GM23338 (cell line): ENCODE data around the gene NAXE. TPM values are rescaled to one million over a fixed set of nuclear protein-coding genes. Genes with fewer than 3 reads are reported as not detected.

Experiments used
- ATAC-seq: fragments of 200-7000 bp; cut with Tn5 transposase; 3 replicates; pipeline ENCODE4 v1.9.1; 2020
- DNase-seq: peaks from one replicate; pipeline ENCODE4 v3.0.0-alpha.2; 2015; ENCODE audit warnings: low spot score
- H2AFZ ChIP-seq: fragments of 200-600 bp; sonication (generic); 2 replicates; pipeline ENCODE4 v1.8.0; 2016; ENCODE audit warnings: antibody characterized with exemption, mild to moderate bottlenecking, moderate library complexity
- H3F3A ChIP-seq: fragments of 200-600 bp; sonication (generic); replicated peaks from 2 replicates; pipeline ENCODE4 v1.8.0; 2017; ENCODE audit warnings: antibody characterized with exemption, mixed run types, low read depth
- H3K27ac ChIP-seq: fragments of 200-600 bp; sonication (generic); 2 replicates; pipeline ENCODE4 v1.6.1; 2016; ENCODE audit warnings: low read depth
- H3K27me3 ChIP-seq: fragments of 200-600 bp; sonication (generic); 2 replicates; pipeline ENCODE4 v1.8.0; 2016; ENCODE audit warnings: mild to moderate bottlenecking, mixed run types, moderate library complexity; ENCODE audit not compliant: insufficient read depth
- H3K36me3 ChIP-seq: fragments of 200-600 bp; sonication (generic); 2 replicates; pipeline ENCODE4 v1.8.0; 2016; ENCODE audit warnings: mild to moderate bottlenecking; ENCODE audit not compliant: insufficient read depth
- H3K4me1 ChIP-seq: fragments of 200-600 bp; sonication (generic); 2 replicates; pipeline ENCODE4 v1.8.0; 2016; ENCODE audit warnings: mild to moderate bottlenecking, moderate library complexity; ENCODE audit not compliant: insufficient read depth
- H3K4me2 ChIP-seq: fragments of 200-600 bp; sonication (generic); 2 replicates; pipeline ENCODE4 v1.7.1; 2017; ENCODE audit warnings: mixed run types
- H3K4me3 ChIP-seq: fragments of 200-600 bp; sonication (generic); 2 replicates; pipeline ENCODE4 v1.6.1; 2016; ENCODE audit warnings: mixed run types
- H3K79me2 ChIP-seq: fragments of 200-600 bp; sonication (generic); replicated peaks from 2 replicates; pipeline ENCODE4 v1.8.0; 2017; ENCODE audit warnings: mild to moderate bottlenecking; ENCODE audit not compliant: insufficient read depth
- H3K9me2 ChIP-seq: fragments of 200-600 bp; sonication (generic); 2 replicates; pipeline ENCODE4 v1.8.0; 2017; ENCODE audit not compliant: insufficient read depth
- H4K20me1 ChIP-seq: fragments of 200-600 bp; sonication (generic); replicated peaks from 2 replicates; pipeline ENCODE4 v1.8.0; 2017; ENCODE audit warnings: mild to moderate bottlenecking; ENCODE audit not compliant: insufficient read depth
- H3K27ac Mint-ChIP-seq: 2 replicates; pipeline ENCODE4 v1.8.0; 2020; ENCODE audit warnings: inconsistent platforms, mild to moderate bottlenecking, moderate library complexity, mixed read lengths
- H3K27me3 Mint-ChIP-seq: 3 replicates; pipeline ENCODE4 v1.8.0; 2022; ENCODE audit warnings: low read depth, mild to moderate bottlenecking, moderate library complexity, mixed read lengths, inconsistent platforms; ENCODE audit not compliant: insufficient read depth, poor library complexity
- H3K36me3 Mint-ChIP-seq: 3 replicates; pipeline ENCODE4 v1.8.0; 2021; ENCODE audit warnings: low read depth, mild to moderate bottlenecking, inconsistent platforms, moderate library complexity, mixed read lengths
- H3K4me1 Mint-ChIP-seq: 3 replicates; pipeline ENCODE4 v1.8.0; 2020; ENCODE audit warnings: mild to moderate bottlenecking, inconsistent platforms, mixed read lengths
- H3K4me3 Mint-ChIP-seq: 3 replicates; pipeline ENCODE4 v1.8.0; 2021; ENCODE audit warnings: moderate library complexity, mild to moderate bottlenecking, inconsistent platforms, mixed read lengths
- H3K9me3 Mint-ChIP-seq: 3 replicates; pipeline ENCODE4 v1.8.0; 2020; ENCODE audit warnings: moderate library complexity, mild to moderate bottlenecking, inconsistent platforms, mixed read lengths
- CREB1 ChIP-seq: fragments of 250-450 bp; sonication (Bioruptor Pico); IDR thresholded peaks from 2 replicates; pipeline ENCODE4 v1.5.0; 2020; ENCODE audit warnings: low read depth, mild to moderate bottlenecking, moderate library complexity
- ETS1 ChIP-seq: IDR thresholded peaks from 2 replicates; pipeline ENCODE4 v1.6.1; 2016; ENCODE audit warnings: antibody characterized with exemption
- EZH2 ChIP-seq: fragments of 200-600 bp; sonication (generic); IDR thresholded peaks from one replicate; pipeline ENCODE4 v1.8.0; 2017; ENCODE audit warnings: antibody characterized with exemption, mild to moderate bottlenecking, low read depth; ENCODE audit not compliant: unreplicated experiment
- EZH2phosphoT487 ChIP-seq: fragments of 200-600 bp; sonication (generic); IDR thresholded peaks from one replicate; pipeline ENCODE4 v1.8.1; 2018; ENCODE audit warnings: antibody characterized with exemption; ENCODE audit not compliant: unreplicated experiment
- JUNB ChIP-seq: IDR thresholded peaks from one replicate; pipeline ENCODE4 v1.6.1; 2016; ENCODE audit warnings: antibody characterized with exemption; ENCODE audit not compliant: unreplicated experiment
- NANOG ChIP-seq: IDR thresholded peaks from 2 replicates; pipeline ENCODE4 v1.6.1; 2016; ENCODE audit warnings: antibody characterized with exemption, borderline replicate concordance
- POLR2AphosphoS5 ChIP-seq: IDR thresholded peaks from 2 replicates; pipeline ENCODE4 v1.6.1; 2016; ENCODE audit warnings: antibody characterized with exemption, low read depth
- STAT1 ChIP-seq: IDR thresholded peaks from one replicate; pipeline ENCODE4 v1.6.1; 2016; ENCODE audit warnings: antibody characterized with exemption; ENCODE audit not compliant: unreplicated experiment
- ZNF114 ChIP-seq: fragments of 250-450 bp; sonication (Bioruptor Pico); IDR thresholded peaks from 2 replicates; pipeline ENCODE4 v1.5.0; 2020; ENCODE audit warnings: mild to moderate bottlenecking, moderate library complexity
- ZNF331 ChIP-seq: fragments of 250-450 bp; sonication (Bioruptor Pico); IDR thresholded peaks from 2 replicates; pipeline ENCODE4 v1.5.0; 2020; ENCODE audit warnings: low read depth, mild to moderate bottlenecking, moderate library complexity
- ZNF462 ChIP-seq: fragments of 250-450 bp; sonication (Bioruptor Pico); IDR thresholded peaks from 2 replicates; pipeline ENCODE4 v1.5.0; 2020; ENCODE audit warnings: mild to moderate bottlenecking, moderate library complexity
- polyA plus RNA-seq: library from polyadenylated mRNA; unstranded; fragments of >200 nt; fragmentation: Nextera tagmentation; extraction: Ambion mirVana; gene quantifications from 2 replicates; pipeline ENCODE4 v1.2.1, GENCODE V29; 2016
- total RNA-seq: library from RNA; depleted of rRNA; stranded (reverse); fragments of >200 nt; shearing (Covaris generic); gene quantifications from 2 replicates; pipeline ENCODE4 v1.2.3, GENCODE V29; 2014
- TF ChIP-seq, protein P1 (sequence below): IDR thresholded peaks from one replicate; pipeline ENCODE4 v1.6.1; 2018; ENCODE audit warnings: antibody characterized with exemption; ENCODE audit not compliant: unreplicated experiment
- TF ChIP-seq, protein P2 (sequence below), 2 experiments: fragments of 200-600 bp in 1 of 2; sonication (generic) in 1 of 2; conservative IDR thresholded peaks; 2 replicates each; pipeline versions ENCODE4 v1.5.1 to v1.6.1; 2016 to 2017; ENCODE audit warnings: antibody characterized with exemption in 2 of 2, low read depth in 2 of 2, mild to moderate bottlenecking in 2 of 2, moderate library complexity in 1 of 2

NAXE gene
- total and polyA plus RNA-seq, 2 experiments from 2014 or later: 82.1 to 87.5 TPM

DNA sequence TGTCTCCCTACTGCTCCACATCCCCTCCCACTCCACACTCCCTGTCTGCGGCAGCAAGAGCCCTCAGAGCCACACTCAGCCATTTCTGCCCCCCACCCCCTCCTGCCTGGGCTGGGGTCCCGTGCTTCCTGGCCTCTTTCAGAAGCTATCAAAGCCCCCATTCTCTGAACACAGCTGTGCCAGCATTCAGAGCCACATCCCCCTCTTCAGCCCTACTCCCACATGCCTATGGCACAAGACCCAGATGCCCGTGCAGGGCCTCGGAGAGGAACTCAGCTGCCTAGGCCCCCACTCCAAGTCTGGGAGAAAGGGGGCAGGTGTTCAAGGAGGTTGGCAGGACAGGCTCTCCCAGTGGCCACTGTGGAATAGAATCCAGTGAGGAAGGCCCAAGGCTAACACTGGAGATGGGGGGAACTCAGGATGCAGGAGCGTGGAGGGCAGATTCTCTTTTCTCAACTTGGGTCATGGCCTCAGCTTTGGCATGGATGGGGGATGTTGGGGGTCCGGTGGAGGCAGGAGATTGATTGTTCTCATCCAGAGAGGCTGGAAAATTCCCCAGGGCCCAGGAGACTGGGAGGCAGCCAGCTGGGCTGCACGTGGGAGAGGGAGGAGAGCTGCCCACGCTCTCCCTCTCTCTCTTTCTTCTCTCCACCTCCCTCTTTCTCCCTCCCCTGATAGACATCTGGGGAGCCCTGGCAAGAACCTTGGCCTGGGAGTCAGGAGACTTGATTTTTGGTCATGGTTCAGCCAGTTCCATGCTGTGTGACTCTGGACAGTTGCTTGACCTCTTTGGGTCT is 46.8 kb downstream of the NAXE start:
- peaks cover 32% of the 10 kb centered on the region for H3K4me1 Mint-ChIP-seq

More for the DNA sequence above, 46.8 kb downstream of the NAXE start:
- DNase-seq (no peak), ATAC-seq (no peak)
- no peaks in the 10 kb centered on the region for H3K36me3 ChIP-seq
- Mint-ChIP-seq H3K4me3 (no peak overlapping the region), H3K27ac (no peak overlapping the region), H3K9me3 (no peaks in the 10 kb centered on the region), H3K27me3 (peaks cover 49% of the 10 kb centered on the region), H3K36me3 (no peaks in the 10 kb centered on the region)
- H4K20me1 ChIP-seq: no peaks in the 10 kb centered on the region
- no peaks in the 10 kb centered on the region for H3K79me2 ChIP-seq
- no peaks in the 10 kb centered on the region for H3K9me2 ChIP-seq
- peaks cover 13% of the 10 kb centered on the region for H3K4me1 ChIP-seq
- no peak overlapping the region for H3K4me3 ChIP-seq
- no peak overlapping the region for H3K27ac ChIP-seq
- H3K27me3 ChIP-seq: peaks cover 64% of the 10 kb centered on the region
- no peak overlapping the region for H2AFZ ChIP-seq
- 0 out of 2 replicates have a peak, but pooled peaks cover 9% of the 10 kb centered on the region for H3F3A ChIP-seq
- TF ChIP-seq ETS1: no peak
- TF ChIP-seq JUNB: no peak
- no peak for TF ChIP-seq STAT1
- no peak for TF ChIP-seq ZNF462 (CRISPR knock-in tag)
- no peak for TF ChIP-seq ZNF331 (CRISPR knock-in tag)
- no peak for TF ChIP-seq CREB1 (CRISPR knock-in tag)
- TF ChIP-seq, protein P1, sequence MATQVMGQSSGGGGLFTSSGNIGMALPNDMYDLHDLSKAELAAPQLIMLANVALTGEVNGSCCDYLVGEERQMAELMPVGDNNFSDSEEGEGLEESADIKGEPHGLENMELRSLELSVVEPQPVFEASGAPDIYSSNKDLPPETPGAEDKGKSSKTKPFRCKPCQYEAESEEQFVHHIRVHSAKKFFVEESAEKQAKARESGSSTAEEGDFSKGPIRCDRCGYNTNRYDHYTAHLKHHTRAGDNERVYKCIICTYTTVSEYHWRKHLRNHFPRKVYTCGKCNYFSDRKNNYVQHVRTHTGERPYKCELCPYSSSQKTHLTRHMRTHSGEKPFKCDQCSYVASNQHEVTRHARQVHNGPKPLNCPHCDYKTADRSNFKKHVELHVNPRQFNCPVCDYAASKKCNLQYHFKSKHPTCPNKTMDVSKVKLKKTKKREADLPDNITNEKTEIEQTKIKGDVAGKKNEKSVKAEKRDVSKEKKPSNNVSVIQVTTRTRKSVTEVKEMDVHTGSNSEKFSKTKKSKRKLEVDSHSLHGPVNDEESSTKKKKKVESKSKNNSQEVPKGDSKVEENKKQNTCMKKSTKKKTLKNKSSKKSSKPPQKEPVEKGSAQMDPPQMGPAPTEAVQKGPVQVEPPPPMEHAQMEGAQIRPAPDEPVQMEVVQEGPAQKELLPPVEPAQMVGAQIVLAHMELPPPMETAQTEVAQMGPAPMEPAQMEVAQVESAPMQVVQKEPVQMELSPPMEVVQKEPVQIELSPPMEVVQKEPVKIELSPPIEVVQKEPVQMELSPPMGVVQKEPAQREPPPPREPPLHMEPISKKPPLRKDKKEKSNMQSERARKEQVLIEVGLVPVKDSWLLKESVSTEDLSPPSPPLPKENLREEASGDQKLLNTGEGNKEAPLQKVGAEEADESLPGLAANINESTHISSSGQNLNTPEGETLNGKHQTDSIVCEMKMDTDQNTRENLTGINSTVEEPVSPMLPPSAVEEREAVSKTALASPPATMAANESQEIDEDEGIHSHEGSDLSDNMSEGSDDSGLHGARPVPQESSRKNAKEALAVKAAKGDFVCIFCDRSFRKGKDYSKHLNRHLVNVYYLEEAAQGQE: no peak
- no peak for TF ChIP-seq POLR2AphosphoS5
- TF ChIP-seq, protein P2, sequence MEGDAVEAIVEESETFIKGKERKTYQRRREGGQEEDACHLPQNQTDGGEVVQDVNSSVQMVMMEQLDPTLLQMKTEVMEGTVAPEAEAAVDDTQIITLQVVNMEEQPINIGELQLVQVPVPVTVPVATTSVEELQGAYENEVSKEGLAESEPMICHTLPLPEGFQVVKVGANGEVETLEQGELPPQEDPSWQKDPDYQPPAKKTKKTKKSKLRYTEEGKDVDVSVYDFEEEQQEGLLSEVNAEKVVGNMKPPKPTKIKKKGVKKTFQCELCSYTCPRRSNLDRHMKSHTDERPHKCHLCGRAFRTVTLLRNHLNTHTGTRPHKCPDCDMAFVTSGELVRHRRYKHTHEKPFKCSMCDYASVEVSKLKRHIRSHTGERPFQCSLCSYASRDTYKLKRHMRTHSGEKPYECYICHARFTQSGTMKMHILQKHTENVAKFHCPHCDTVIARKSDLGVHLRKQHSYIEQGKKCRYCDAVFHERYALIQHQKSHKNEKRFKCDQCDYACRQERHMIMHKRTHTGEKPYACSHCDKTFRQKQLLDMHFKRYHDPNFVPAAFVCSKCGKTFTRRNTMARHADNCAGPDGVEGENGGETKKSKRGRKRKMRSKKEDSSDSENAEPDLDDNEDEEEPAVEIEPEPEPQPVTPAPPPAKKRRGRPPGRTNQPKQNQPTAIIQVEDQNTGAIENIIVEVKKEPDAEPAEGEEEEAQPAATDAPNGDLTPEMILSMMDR (conservative IDR thresholded peaks at IDR 0.05; ENCODE audit: low read depth in 2 of 2): no peak
- TF ChIP-seq ZNF114 (CRISPR knock-in tag): no peak
- no peak for TF ChIP-seq EZH2
- TF ChIP-seq NANOG: no peak
- no peak for TF ChIP-seq EZH2phosphoT487
- no peak overlapping the region for H3K4me2 ChIP-seq
